H54 (cell line): ENCODE results near the gene PEX12.
A peak's percentile ranks its signal among the peaks of the same experiment; 100 is the strongest.
"Not testable (repeated sequence)": the region's sequence is repeated elsewhere in the genome, so short reads cannot be mapped to it uniquely, and the experiment has no call there.

Experiments used
- DNase-seq: peaks from one replicate; pipeline ENCODE4 v3.0.0; 2011; ENCODE audit warnings: low spot score, mixed read lengths; ENCODE audit not compliant: insufficient read length
- FAIRE-seq: peaks from 3 replicates; lab custom pipeline; 2011; peaks lifted over from hg19 to GRCh38; lab: Jason Lieb, UNC
- POLR2A ChIP-seq: IDR thresholded peaks from 2 replicates; pipeline ENCODE4 v1.6.1; 2011; ENCODE audit warnings: low read depth, mild to moderate bottlenecking, low read length

The PEX12 gene

DNA sequence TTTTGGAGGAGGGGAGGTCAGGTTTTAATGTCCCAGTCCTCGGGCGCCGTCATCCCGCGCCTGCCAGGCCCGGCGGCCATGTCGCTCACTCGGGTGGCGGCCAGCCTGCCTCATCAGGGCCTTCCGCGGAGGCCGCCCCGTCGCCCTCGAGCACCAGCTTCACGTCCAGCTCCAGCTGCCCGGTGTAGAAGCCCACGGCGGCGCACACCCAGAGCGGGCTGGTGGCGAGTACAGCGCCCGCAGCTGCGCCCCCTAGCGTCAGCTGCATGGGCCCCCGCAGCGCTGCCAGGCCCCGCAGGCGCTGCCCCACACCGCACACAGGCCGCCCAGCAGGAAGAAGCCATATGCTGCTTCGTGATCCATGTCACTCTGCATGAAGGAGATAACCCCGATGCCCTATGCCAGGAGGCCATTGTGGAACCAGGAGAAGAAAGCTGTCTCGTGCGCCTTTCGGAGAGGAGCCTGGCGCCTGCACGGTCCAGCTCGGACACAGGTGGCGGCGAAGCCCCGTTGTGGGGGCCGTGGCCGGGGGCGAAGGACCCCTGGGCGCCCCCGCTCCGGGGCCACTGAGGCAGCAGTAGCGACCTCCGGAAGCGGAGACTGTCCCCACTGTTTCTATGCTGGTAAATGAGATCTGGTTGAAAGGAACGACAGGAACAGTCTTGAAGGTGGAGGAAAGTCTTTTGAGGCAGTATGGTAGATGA, 18.3 kb upstream of the PEX12 start:
- DNase-seq, result no peak
- TF ChIP-seq POLR2A, result no peak
- FAIRE-seq, result no peak

DNA sequence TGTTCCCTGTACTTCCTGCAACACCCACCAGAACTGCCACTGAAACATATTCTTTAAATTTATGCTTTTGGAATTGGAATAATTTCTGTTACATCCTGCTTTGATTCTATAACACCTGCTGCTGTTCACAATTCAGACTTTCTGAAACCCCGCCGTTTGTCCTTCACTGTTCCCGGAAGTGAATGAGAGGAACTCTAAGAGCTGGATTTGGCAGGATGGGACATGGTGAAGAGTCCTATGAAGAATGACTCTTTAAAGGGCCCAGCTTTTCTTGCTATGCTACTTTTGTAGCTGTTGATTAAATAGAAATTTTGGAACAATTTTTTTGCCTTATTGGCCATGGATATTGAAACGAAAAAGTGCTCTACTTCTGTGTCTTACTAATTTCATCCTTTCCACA, 17.7 kb upstream of the PEX12 start:
- no peak for TF ChIP-seq POLR2A
- FAIRE-seq (no peak), DNase-seq (no peak)

DNA sequence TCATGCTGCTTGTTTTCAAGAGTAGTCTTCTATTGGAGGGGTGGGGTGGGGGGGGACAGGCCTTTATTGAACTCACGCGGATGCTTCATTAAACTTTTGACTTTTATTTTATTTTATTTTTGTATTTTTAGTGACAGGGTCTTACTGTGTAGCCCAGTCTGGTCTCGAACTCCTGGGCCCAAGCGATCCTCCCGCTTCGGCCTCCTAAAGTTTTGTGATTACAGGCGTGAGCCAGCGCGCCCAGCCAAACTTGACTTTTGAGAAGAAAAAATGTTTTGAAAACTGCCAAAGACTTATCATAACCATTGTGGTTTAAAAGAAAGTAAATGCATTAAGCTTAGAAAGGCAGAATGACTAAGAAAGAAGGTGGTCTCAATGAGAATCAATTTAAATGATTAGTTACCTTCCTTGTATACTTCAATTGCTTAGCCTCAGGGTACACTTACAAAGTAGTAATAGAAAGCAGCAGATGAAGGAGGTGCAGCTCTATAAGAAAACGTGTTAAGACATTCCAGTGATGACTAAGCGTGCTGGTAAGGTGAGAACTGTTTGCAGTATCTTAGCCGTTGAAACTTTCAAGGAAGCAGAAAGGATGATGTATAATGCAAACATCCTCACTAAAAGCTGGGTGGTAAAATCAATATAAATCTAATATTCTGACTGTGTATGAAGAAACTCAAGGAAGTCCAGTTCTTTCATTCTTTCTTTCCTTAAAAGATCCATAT, 10.0 kb upstream of the PEX12 start:
- FAIRE-seq (peak; percentile 76), DNase-seq (peak; percentile 55)
- no peak for TF ChIP-seq POLR2A

DNA sequence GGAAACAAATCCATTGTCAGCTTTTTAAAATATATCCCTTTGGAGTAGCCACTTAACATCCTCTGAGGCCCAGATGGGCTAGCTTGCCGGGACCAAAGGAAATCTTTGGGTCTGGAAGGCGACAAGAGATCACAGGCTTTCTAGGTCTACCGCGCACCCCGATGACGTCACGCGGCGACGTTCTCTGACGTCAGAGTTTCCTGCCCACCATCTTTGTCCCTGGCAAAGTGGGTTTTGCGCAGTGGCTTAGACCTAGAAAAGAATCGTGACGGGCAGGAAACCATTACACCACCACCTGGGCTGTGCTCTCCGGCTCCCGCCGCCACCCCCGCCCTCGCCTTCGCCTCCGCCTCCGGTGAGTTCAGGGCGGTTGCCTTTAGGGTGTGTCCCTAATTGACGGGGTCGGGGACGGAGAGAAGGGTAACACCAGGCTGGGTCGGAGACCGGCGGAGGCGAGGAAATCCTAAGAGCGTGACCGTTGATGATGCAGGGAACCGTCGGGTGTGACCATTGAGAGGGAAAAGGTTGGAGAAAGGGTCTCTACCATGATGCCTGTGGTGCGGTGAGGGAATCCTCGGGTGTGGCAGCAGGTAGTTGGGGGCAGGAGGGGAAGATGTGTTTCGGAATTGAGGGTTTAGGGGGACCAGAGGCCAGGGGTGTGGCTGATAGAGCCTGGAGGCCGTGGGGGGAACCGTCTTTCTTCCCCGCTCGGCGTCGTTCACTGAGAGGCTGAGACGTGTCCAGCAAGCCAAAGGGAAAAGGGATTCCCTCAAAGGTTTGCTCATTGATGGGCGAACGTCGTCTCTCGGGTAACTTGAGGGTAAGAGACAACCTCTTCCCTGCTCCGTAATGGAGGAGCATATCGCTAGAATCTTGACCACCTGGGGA, 8.9 kb upstream of the PEX12 start, which contains the start of gene AP2B1:
Gene AP2B1 (plus strand): TSS at position 249 of the 888 bp plus-strand sequence. CDS start 6,709 bp downstream, outside the sequence.
- peak; percentile 74 for DNase-seq
- peak; percentile 68 for TF ChIP-seq POLR2A
- peak; percentile 89 for FAIRE-seq

DNA sequence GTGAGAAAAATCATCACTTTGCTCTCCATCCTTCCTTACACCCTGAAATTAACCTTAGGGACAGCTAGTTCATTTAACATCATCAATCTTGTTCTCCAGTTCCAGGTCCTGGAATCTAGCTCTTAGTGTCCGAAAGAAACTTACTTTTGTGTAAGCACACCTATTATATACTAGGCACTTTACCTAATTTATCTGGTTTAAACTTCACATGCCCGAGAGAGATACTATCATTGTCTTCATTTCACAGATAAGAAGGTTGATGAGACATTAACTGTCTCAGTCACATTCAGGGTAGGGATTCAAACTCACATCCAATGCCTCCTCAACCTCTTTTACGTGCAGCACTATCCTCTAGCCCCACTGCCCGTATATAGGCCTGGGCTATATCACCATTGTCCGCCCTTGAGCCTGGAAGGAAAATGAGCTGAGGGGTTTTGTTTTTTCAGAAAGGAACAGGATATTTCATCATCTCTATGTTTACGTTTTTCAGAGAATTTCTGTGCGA, 8.2 kb upstream of the PEX12 start:
- no peak for TF ChIP-seq POLR2A
- FAIRE-seq (no peak), DNase-seq (no peak)

DNA sequence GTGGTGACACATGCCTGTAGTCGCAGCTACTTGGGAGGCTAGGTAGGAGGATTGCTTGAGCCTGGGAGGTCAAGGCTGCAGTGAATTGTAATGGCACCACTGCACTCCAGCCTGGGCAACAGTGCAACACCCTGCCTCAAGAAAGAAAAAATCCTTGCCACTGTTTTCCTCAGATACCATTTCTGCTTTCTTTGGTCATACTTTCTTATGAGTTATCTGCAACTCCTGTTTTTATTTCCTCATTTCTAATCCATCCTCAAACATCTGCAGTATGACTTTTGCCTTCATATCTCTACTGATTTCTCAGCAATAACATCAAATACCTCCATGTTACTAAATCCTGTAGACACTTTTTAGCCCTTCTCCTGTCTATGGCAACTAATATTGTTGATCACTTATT, 5.7 kb upstream of the PEX12 start:
- DNase-seq, result no peak
- TF ChIP-seq POLR2A, result no peak
- FAIRE-seq, result no peak

DNA sequence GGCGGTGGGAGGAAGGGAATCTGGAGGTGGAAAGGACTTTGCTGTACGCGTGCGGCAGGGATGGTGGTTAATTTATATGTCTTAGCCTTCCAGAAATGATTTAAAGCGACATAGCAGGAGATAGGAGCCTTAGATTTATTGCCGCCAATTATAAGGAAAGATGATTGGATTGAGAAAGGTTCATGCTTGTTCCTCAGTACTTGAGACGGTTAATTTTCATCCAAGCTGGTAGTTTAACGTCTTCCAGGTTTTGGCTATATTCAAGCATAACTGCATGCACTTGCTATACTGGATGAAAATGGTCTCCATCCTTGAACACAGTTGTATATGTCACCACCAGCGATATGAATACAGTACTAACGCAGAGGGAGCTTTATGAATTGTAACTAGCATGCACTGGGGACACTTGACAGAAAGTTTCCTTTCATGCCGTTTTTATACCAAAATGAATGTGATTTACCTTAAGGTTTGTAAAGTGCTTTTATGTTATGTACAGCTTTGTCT, 610 bp upstream of the PEX12 start:
- DNase-seq (no peak), FAIRE-seq (no peak)
- TF ChIP-seq POLR2A, result no peak

DNA sequence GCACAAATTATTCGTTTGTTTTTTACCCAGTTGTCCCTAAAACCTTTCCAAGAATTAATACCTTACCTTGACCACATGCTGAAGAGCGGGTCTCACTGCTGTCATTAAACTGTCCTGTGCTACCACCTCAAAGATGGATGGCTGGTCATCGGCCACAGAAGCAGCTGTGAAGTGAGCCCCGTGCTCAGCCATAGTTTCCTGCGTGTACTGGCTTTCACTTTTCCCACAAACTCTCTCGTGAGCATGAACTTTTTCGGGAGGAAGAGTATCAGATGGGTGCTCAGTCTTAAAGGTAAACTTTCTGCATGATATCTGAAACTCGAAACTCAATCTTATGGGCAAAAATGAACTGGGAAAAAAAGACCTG, 558 bp downstream of the PEX12 start:
- FAIRE-seq (no peak), DNase-seq (no peak)
- TF ChIP-seq POLR2A, result no peak

DNA sequence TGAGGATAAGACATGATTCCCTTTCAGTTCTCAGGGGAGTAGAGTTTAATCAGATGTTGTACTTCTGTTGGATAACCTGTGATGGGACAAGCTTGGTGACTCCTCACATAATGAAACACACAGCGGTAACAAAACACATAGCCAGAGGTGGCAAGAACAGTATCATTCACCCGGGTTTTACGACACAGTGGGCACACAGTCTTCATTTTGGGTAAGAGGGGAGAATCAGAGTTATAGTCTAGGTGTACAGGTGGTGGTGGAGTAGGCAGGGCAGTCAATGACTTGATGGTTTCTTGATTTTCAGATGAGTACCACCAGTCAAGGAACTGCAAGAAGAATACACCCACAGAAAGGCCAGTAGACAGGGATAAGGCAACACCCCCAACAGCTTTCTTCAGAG, 2.6 kb downstream of the PEX12 start:
- TF ChIP-seq POLR2A, result no peak
- no peak for FAIRE-seq
- no peak for DNase-seq

DNA sequence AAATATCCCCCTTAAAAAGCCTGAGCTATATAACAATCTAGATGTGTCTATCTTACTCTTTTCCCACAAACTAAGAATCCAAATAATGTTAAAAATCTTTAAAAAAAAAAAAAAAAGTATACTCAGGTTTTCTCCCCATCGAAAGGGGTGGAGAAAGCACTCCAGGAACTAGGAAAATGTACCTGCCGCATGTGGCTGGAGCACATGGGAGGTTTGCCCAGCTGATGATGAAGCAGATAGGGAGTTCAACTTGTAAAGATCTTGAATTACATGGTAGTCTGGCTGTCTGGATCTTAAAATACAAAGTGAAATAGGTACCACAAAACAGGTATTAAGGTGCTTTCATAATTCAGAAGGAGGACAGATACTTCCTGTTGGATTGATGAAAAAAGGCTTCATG, 9.0 kb downstream of the PEX12 start:
- no peak for DNase-seq
- TF ChIP-seq POLR2A, result no peak
- no peak for FAIRE-seq

DNA sequence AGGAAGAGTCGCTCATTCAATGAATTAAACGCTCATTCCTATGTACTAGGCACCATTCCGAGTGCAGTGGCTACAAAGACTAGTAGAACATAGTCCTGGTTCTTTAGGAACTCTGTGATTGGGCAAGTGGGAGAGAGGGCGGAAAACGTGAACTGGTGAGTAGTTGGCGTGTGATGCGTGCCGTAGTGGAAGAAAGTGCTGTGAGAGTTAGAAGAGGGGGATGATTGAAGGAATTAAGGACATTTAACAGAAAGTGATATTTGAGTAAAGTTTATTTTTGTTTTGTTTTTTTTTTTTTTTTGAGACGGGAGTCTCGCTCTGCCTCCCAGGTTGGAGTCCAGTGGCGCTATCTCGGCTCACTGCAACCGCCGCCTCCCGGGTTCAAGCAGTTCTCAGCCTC, 9.8 kb downstream of the PEX12 start:
- no peak for DNase-seq
- FAIRE-seq, result no peak
- TF ChIP-seq POLR2A, result no peak

DNA sequence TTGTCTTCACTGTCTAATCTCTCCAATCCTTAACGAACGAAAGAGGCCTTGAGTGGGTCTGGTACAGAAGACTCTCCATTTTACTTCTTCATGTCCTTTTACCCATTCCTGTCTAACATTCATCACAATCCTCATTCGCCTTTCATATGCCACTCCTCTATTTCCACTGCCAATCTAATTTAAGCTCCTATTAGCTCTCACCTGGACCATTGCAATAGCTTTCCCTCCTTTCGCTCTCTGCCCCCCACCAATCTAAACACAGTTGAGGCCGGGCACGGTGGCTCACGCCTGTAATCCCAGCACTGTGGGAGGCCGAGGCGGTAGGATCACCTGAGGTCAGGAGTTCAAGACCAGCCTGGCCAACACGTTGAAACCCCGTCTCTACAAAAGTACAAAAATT, 11.4 kb downstream of the PEX12 start:
- no peak for FAIRE-seq
- TF ChIP-seq POLR2A, result no peak
- DNase-seq, result no peak

DNA sequence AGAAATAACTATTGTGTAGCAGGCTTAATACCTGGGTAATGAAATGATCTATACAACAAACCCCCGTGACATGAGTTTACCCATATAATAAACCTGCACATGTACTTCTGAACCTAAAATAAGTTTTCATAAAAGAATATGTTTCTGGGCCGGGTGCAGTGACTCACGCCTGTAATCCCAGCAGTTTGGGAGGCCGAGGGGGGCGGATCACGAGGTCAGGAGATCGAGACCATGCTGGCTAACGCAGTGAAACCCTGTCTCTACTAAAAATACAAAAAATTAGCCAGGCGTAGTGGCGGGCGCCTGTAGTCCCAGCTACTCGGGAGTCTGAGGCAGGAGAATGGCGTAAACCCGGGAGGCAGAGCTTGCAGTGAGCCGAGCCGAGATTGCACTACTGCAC, 15.2 kb downstream of the PEX12 start:
- not testable (repeated sequence) for FAIRE-seq, DNase-seq

DNA sequence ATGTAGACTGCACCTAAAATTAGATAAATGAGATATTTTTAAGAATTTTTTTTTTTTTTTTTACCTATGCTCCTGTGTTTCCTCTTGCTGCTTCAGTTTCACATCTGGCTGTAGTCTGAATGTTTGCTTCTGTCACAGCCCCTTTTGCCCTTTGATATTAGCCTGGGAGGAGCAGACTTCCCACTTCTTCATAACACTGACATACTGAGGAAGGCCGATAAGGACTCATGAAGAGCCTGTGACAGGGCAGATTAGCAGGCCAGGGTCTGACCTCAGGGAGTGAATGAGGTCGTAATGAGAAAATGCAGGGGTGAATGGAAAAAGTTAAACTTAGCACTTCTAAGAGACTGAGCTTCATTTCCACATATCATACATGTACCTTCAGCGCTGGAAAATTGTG, 17.7 kb downstream of the PEX12 start, which contains the start of gene SLFN14:
Gene SLFN14 (minus strand): TSS at position 117 of the 400 bp plus-strand sequence. CDS start 2,757 bp downstream, outside the sequence.
- no peak for TF ChIP-seq POLR2A
- FAIRE-seq (no peak), DNase-seq (no peak)
